Hindlimb muscle (tissue), 1 donor: ENCODE results near the gene ATXN1. TPM values are rescaled to one million over a fixed set of nuclear protein-coding genes. Genes with fewer than 3 reads are reported as not detected.

ENCODE experiments used
- DNase-seq: peaks from one replicate; pipeline ENCODE4 v3.0.0-alpha.2; 2013
- polyA plus RNA-seq: library from polyadenylated mRNA; unstranded; fragments of 120-200 nt; gene quantifications from one replicate; pipeline ENCODE4 v1.2.1, GENCODE V29; 2013; ENCODE audit not compliant: insufficient read length

ATXN1 gene
- polyA plus RNA-seq, 1 donor: 16.1 TPM

DNA sequence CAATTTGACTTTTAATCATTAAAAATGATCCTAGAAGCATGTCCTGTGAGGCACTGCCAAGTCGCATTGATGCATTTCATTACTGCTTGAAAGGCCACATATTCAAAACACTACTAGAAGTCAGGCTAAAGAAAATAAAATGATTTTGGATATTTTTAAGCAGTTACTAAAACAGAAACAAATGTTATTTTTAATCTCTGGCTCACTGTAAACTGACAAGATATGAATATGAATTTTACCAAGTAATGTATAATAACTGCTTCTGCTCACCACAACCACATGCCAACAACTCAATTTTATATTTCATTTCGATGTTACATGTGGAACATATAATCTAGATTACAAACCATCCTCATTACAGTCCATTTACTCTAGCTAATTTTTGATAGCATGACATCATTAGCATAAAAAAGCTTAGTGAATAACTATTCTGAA, 90.6 kb downstream of the ATXN1 start:
- no peak for DNase-seq

- no peak for DNase-seq
Observed at GRCh38 chr6:16670183-16670582, 91.1 kb downstream of the ATXN1 start.

DNA sequence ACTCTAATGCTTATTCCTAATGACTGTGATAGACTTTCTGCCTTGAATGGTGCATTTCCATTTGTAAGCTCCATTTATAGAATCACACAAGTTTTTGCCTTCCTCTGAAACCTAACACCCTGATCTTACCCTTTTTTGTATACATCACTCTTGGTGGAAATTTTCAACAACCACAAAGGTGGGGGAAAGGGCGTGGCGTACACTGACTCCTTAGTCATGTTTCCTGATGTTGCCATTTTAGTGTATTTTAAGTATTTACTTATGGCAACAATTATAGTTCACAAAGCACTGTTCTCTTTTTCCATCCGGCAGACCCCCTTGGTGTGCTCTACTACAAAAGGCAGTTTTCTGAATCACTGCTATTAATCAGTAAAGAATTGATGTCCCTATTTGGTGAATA, 92.0 kb downstream of the ATXN1 start:
- DNase-seq: no peak

DNA sequence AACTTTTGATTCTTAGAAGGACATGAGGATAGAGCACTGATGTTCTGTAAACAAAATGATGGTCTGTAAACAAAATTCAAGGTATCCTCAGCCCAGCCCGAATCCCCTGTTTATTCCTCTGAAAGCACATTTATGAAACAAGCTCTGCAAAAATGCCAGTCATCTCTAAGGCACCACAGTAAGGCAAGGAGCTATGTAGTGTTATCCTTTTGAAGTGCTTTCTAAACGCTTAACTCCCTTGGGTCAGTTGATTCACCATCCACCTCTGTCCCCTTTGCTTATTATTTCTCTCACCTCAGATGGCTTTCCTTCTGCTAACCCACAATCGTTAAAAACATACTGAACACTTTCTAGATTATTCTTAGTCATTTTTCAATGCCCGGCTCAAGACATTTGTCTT, 93.8 kb downstream of the ATXN1 start:
- no peak for DNase-seq

DNA sequence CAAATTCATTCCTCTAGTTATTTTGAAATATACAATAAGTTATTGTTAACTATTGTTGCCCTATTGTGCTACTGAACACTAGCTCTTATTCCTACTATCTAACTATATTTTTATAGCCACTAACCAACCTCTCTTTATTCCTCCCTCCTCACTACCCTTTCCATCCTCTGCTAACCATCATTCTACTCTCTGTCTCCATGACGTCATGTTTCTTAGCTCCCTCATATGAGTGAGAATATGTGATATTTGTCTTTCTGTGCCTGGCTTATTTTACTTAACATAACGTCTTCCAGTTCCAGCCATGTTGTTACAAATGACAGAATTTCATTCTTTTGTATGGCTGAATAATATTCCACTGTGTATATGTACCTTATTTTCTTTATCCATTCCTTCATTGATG, 95.3 kb downstream of the ATXN1 start:
- DNase-seq: no peak

DNA sequence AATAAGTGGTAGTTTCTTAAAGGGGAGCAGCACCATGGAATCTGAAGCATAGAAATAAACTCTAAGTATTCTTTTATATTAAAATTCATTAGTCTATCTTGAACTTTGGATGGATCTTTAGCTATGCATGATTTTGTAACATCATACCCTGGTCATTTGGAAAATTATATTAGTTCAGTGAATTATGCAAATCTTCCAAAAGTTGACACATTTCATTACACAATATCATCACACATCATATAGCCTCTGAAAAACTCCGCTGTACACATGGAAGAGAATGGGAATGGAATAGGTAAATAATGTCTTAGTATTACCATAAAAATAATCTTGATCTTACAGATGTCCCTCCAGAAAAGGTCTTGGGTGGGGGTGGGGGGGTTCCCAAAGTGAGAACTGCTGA, 96.1 kb downstream of the ATXN1 start:
- no peak for DNase-seq

DNA sequence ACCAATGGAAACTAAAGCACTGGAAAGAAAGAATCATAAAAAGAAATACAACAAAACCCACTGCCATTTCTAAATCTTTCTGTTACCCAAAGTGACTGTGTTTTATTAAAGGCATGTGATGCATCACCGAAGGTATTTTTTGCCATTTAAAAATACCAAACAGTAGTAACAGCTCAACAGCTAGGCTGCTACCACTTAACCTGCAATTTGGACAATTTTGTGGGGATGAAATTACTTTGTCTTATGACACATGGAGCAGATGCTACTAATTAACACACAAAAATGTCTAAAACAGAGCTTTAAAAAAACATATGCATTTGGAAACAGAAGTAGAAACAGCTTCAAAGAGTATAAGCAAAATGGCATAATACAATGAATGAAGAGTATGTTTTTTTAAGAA, 97.4 kb downstream of the ATXN1 start:
- no peak for DNase-seq

- no peak for DNase-seq
Observed at GRCh38 chr6:16660157-16660497, 101.1 kb downstream of the ATXN1 start.

- DNase-seq: no peak
Observed at GRCh38 chr6:16659466-16660156, 101.6 kb downstream of the ATXN1 start.

GRCh38 chr6:16658348-16659034, 102.8 kb downstream of the ATXN1 start:
- DNase-seq: no peak

GRCh38 chr6:16657768-16658167, 103.5 kb downstream of the ATXN1 start:
- DNase-seq: no peak

DNA sequence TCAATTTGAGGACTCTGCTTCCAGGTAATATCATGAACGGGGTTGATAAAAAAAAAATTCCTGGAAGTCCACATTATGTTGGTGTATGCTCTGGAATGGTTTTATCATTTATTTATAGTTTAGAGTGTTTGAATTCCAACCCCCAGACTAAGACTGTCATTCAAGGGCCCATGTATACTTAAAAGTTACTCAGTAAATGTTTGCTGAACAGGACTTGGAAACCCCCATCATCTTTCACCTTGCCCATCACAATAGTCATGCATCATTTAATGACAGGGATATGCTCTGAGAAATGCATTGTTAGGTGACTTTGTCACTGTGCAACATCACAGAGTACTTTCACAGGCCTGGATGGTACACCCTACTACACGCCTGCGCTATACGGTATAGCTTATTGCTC, 104.8 kb downstream of the ATXN1 start:
- no peak for DNase-seq

DNA sequence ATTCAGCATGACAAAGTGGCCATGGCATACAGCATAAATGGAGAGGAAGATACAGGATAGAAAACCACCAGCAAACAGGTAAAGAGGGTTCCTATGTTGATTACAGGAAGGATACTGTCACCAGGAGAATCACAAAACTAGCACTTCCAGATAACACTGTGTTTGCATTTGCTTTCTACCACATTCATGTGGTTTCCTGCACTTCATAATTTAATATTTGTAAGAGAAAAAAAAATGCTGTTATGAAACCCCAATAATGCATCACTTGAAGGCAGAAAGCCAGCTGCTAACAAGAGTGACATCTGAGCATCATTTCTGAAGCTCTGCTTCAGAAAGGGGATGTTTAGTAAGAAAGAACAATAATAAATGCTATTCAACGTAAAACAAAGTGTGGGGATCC, 106.6 kb downstream of the ATXN1 start:
- no peak for DNase-seq

DNA sequence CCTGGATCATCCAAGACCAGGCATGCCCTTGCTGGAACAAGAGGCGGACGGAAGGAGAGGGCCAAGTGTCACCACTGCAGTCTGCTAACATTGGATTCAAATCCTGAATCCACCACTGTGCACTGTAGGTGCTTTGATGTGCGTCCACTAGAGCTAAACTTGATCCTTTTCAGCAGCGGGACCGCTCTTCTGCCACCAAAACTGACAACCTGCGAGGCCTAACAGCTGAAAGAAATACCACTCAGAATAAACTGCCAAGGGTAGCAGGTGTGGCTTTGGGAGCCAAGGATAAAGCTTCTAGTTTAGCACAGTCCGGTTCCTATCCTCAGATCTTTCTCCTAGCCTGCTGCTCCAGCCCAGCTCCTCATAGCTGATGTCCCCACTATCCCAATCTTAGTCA, 108.0 kb downstream of the ATXN1 start:
- no peak for DNase-seq

DNA sequence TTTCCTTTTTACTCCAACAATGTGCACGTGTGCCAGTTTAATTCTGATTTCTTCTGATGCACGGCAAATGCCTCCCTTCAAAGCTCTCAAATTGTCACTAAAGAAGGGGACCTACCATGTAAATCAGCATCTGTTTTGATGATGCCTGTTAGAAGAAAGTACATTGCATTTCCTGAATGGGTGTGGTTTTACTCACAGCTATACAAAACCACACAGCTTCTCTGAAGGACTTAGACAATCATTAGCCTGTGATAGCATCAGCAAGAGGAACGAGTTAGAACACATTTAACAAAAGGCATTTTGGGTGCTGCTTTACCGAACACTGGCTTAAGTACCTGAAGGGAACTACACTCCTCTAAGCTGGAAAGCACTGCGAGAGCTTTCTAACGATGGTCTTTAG, 109.4 kb downstream of the ATXN1 start:
- no peak for DNase-seq

DNA sequence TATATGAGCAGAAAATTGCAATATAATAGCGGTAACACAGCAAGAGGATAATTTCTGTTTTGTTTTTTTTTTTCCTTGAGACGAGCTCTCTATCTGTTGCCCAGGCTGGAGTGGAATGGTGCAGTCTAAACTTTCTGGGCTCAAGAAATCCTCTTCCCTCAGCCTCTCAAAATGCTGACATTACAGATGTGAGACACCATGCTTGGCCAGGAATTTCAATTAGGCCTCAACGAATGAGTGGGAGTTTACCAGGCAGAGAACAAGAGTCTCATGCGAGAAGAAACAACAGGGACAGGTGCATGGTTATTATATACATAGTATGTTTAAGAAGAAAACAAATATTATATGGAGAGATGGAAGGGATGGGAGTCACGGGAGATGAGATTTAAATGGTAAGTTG, 111.4 kb downstream of the ATXN1 start:
- DNase-seq: no peak

GRCh38 chr6:16649241-16649640, 112.0 kb downstream of the ATXN1 start:
- no peak for DNase-seq

DNA sequence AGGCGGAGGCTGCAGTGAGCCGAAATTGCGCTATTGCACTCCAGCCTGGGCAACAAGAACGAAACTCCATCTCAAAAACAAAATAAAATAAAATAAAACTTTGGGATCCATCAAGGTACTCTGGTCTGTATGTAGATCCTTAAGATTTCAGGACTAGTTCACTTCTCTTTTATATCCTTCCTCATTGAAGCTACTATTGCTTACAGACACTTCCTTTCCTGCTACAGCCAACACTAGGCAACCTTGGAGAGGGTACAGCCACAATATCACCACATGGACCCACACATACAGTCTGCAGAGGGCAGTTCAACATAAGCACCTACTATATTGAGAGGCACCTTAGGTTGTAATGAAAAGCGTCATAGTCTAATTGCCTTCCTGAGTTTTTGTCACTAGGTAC, 113.3 kb downstream of the ATXN1 start:
- no peak for DNase-seq

DNA sequence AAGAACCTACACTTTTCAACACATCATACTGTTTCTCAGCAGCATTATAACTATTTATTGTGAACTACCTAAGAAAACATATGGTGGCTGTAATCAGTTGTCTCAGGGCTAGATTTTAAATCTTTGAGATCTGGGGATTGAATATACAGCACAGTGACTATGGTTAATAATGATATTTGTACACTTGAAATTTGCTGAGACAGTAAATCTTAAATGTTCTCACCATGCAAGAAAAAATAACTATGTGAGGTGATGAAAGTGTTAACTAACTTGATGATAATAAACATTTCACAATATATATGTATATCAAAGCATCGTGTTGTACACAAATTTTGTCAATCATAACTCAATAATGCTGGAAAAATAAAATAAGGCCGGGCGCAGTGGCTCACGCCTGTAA, 113.8 kb downstream of the ATXN1 start:
- DNase-seq: no peak

DNA sequence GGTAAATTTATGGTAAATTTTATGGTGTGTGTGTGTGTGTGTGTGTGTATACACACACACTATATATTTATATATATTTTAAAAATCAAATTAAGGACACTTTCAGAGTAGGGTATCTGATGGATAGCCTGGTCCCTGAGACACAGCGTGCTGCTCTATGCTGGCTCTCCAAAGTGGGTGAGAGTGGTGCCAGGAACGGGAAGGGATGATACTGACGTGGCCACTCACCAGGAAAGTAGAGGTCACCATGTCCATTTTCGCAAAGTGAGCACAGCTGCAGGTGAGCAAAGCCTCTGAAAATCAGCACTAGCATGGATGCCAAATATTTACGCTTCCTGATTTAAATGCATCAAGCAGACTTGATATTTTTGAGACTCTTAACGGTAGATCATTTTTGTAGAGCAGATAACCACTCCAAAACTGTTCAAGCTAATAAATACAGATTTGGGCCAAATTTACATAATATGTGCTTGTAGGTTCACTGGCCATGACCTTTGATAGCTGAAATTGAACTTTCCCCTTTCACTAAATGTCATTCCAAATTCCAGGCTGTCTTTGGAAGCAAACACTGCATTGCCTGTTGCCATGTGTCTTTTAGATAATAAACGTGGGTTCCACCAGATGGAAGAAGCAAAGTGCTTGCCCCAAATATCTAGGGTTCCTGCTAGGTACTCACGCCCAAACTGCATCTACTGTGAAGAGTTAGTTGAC, 116.6 kb downstream of the ATXN1 start:
- DNase-seq: no peak

DNA sequence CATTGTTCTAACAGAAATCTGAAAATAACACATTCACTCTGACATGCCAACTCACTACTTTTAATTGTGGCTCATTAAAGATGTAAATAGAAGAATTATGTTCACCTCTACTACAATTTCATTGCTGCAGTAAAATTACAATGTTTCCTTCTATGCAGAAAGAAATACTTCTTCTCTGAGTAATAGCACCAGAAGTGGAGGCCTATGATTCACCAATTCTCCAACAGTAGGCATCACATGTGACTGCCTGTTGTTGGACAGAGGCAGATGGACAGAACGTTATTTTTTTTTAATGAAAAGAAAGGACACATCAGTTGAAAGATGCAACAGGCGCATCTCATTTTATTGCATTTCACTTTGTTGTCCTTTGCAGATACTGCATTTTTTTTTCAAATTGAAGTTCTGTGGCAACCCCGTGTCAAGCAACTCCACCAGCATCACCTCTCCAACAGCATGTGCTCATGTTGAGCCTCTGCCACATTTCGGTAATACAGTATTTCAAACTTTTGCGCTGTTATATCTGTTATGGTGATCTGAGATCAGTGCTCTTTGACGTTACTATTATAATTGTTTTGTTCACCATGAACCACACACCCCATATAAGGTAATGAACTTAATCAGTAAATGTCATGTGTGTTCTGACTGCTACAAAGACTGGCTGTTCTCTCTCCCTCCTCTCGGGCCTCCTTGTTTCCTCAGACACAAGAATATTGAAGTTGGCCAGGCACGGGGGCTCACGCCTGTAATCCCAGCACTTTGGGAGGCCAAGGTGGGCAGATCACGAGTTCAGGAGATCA, 121.4 kb downstream of the ATXN1 start:
- DNase-seq: no peak

DNA sequence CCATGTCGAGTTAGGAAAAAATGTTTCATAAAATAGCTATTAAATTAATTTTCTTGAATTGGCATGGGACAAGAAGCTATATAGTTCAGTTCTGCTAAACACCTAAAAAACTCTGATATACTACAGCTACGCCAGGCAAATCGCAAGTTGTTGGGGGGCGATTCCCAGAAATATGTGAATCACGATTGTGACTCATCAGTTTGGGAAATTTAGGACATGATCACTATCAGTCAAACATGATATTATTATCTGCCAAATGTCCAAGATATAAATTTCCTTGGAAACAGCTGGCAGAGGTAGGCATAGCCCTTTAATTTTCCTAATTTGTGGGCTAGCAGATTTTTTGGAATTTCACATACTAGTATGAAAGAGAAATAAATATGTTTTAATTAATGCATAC, 123.6 kb downstream of the ATXN1 start:
- no peak for DNase-seq
